CD14-positive monocyte (primary cell): ENCODE results near the gene EEIG1. TPM values are rescaled to one million over a fixed set of nuclear protein-coding genes. Genes with fewer than 3 reads are reported as not detected.

Source experiments
- DNase-seq, 3 donors: peaks; one replicate each; pipeline ENCODE4 v3.0.0-alpha.2; 2011 to 2022
- H2AFZ ChIP-seq: 2 replicates; pipeline ENCODE4 v1.6.0; 2012; ENCODE audit warnings: mild to moderate bottlenecking, low read depth, low read length, inconsistent platforms; ENCODE audit not compliant: insufficient read depth, poor library complexity, severe bottlenecking
- H3K27ac ChIP-seq, 2 donors: 1 replicate in 1 of 2; 2 replicates in 1 of 2; pipeline ENCODE4 v1.5.1; 2012 to 2013; ENCODE audit warnings: low read length in 2 of 2, control low read depth in 1 of 2, inconsistent platforms in 1 of 2, low read depth in 1 of 2, mild to moderate bottlenecking in 1 of 2
- H3K27me3 ChIP-seq, 2 donors: one replicate each; pipeline versions ENCODE4 v1.6.0 to v1.6.1; 2011 to 2013; ENCODE audit warnings: low read length in 2 of 2; ENCODE audit not compliant: control insufficient read depth in 2 of 2, insufficient read depth in 2 of 2
- H3K36me3 ChIP-seq, 2 donors: replicated peaks in 1 of 2; 1 replicate in 1 of 2; 2 replicates in 1 of 2; pipeline versions ENCODE4 v1.5.1 to v1.6.1; 2012 to 2013; ENCODE audit warnings: low read length in 2 of 2, control low read depth in 1 of 2, inconsistent platforms in 1 of 2, mild to moderate bottlenecking in 1 of 2; ENCODE audit not compliant: insufficient read depth in 2 of 2, control insufficient read depth in 1 of 2
- H3K4me1 ChIP-seq, 2 donors: 1 replicate in 1 of 2; 2 replicates in 1 of 2; pipeline versions ENCODE4 v1.5.1 to v1.6.1; 2012 to 2013; ENCODE audit warnings: low read length in 2 of 2, control low read depth in 1 of 2, inconsistent platforms in 1 of 2, mild to moderate bottlenecking in 1 of 2, moderate library complexity in 1 of 2; ENCODE audit not compliant: insufficient read depth in 2 of 2, control insufficient read depth in 1 of 2
- H3K4me2 ChIP-seq: replicated peaks from 2 replicates; pipeline ENCODE3; 2012; ENCODE audit warnings: low read length, moderate library complexity, mild to moderate bottlenecking; ENCODE audit not compliant: poor library complexity, severe bottlenecking; ENCODE audit errors: extremely low read depth
- H3K4me3 ChIP-seq, 3 experiments: fragments of 200-600 bp in 1 of 3; sonication (generic) in 1 of 3; replicated peaks in 1 of 3; 1 replicate in 2 of 3; 2 replicates in 1 of 3; pipeline ENCODE4 v1.5.1; 2011 to 2013; ENCODE audit warnings: low read length in 3 of 3, mild to moderate bottlenecking in 3 of 3, control low read depth in 2 of 3, low read depth in 2 of 3, inconsistent platforms in 1 of 3, moderate library complexity in 1 of 3
- H3K79me2 ChIP-seq: 2 replicates; pipeline ENCODE4 v1.6.0; 2012; ENCODE audit warnings: mild to moderate bottlenecking, control low read depth, inconsistent platforms, low read length, moderate library complexity; ENCODE audit not compliant: insufficient read depth
- H3K9ac ChIP-seq: 2 replicates; pipeline ENCODE4 v1.6.0; 2017; ENCODE audit warnings: low read length, mild to moderate bottlenecking; ENCODE audit not compliant: insufficient read depth, poor library complexity, severe bottlenecking
- H3K9me3 ChIP-seq, 2 donors: replicated peaks in 1 of 2; 1 replicate in 1 of 2; 2 replicates in 1 of 2; pipeline versions ENCODE4 v1.5.1 to v1.6.1; 2012 to 2013; ENCODE audit warnings: low read length in 2 of 2, control low read depth in 1 of 2; ENCODE audit not compliant: control insufficient read depth in 1 of 2, insufficient read depth in 1 of 2
- H4K20me1 ChIP-seq: 2 replicates; pipeline ENCODE4 v1.6.0; 2012; ENCODE audit warnings: mild to moderate bottlenecking, low read length, control low read depth, moderate library complexity; ENCODE audit not compliant: insufficient read depth
- H3K27ac Mint-ChIP-seq, 7 donors: one replicate each; pipeline ENCODE4 v1.8.0; 2020; ENCODE audit warnings: mild to moderate bottlenecking in 7 of 7, mixed read lengths in 7 of 7, moderate library complexity in 6 of 7, inconsistent platforms in 2 of 7
- H3K27me3 Mint-ChIP-seq, 3 donors: one replicate each; pipeline ENCODE4 v1.8.0; 2021 to 2022; ENCODE audit warnings: low read depth in 3 of 3, mild to moderate bottlenecking in 3 of 3, mixed read lengths in 3 of 3, moderate library complexity in 3 of 3, inconsistent platforms in 1 of 3
- H3K36me3 Mint-ChIP-seq, 2 donors: one replicate each; pipeline ENCODE4 v1.8.0; 2020; ENCODE audit warnings: mixed read lengths in 2 of 2, inconsistent platforms in 1 of 2, mild to moderate bottlenecking in 1 of 2
- H3K4me1 Mint-ChIP-seq: one replicate; pipeline ENCODE4 v1.8.0; 2020; ENCODE audit warnings: mild to moderate bottlenecking, mixed read lengths
- H3K4me3 Mint-ChIP-seq, 2 donors: one replicate each; pipeline ENCODE4 v1.8.0; 2020; ENCODE audit warnings: mild to moderate bottlenecking in 2 of 2, mixed read lengths in 2 of 2, moderate library complexity in 1 of 2
- H3K9me3 Mint-ChIP-seq, 7 donors: one replicate each; pipeline ENCODE4 v1.8.0; 2020 to 2022; ENCODE audit warnings: mixed read lengths in 7 of 7, mild to moderate bottlenecking in 6 of 7, moderate library complexity in 6 of 7, inconsistent platforms in 2 of 7
- CTCF ChIP-seq: fragments of 200-600 bp; IDR thresholded peaks from one replicate; pipeline ENCODE4 v1.8.0; 2022; ENCODE audit warnings: antibody characterized with exemption, mild to moderate bottlenecking
- WGBS: methylation state at CpG from one replicate; pipeline ENCODE4 v1.1.5; 2013; ENCODE audit warnings: missing lambda C conversion rate; ENCODE audit not compliant: insufficient coverage; 5-methylcytosine and 5-hydroxymethylcytosine counted together
- intact Hi-C, 2 donors: fragments of 100-400 bp; cut with micrococcal nuclease; formaldehyde crosslinking; loops; one replicate each; pipeline versions ENCODE4 v1.15.0 to v1.15.1; 2023
- polyA plus RNA-seq, 3 donors: library from polyadenylated mRNA; depleted of rRNA in 1 of 3; unstranded in 2 of 3; stranded (reverse) in 1 of 3; fragments of 300-500 nt in 2 of 3; fragments of >200 nt in 1 of 3; fragmentation: Illumina TruSeq in 2 of 3; gene quantifications; 1 replicate in 2 of 3; 2 replicates in 1 of 3; pipeline ENCODE4 v1.2.3, GENCODE V29; 2012 to 2021

EEIG1 gene
- polyA plus RNA-seq, 3 donors: 0.86 to 2.3 (median 2.1) TPM

- H3K4me3 ChIP-seq: no peak overlapping the region
- intact Hi-C loops: no loop called here
- no peaks in the 10 kb centered on the region for H3K36me3 Mint-ChIP-seq
These were observed 20.2 kb downstream of the EEIG1 start for GRCh38 chr9:127960410-127961154.

GRCh38 chr9:127959841-127960409, 20.9 kb downstream of the EEIG1 start:
- no peaks in the 10 kb centered on the region for H3K9me3 ChIP-seq
- intact Hi-C loops: no loop called here
- TF ChIP-seq CTCF: no peak
- H3K27ac ChIP-seq: no peak overlapping the region
- Mint-ChIP-seq H3K4me3 (no peak overlapping the region), H3K9me3 (peaks cover 0 to 4% (median 0%) of the 10 kb centered on the region in 7 donors), H3K4me1 (peaks cover 8% of the 10 kb centered on the region), H3K27ac (no peak overlapping the region), H3K27me3 (peaks cover 2 to 5% (median 4%) of the 10 kb centered on the region in 3 donors), H3K36me3 (no peaks in the 10 kb centered on the region)
- no peak overlapping the region for H3K4me3 ChIP-seq
- H2AFZ ChIP-seq: no peak overlapping the region
- DNase-seq: no peak
- no peaks in the 10 kb centered on the region for H3K27me3 ChIP-seq
- H3K4me1 ChIP-seq: peaks cover 0 to 7% of the 10 kb centered on the region in 2 donors
- H3K36me3 ChIP-seq: no peaks in the 10 kb centered on the region
- no peak overlapping the region for H3K9ac ChIP-seq
- H3K79me2 ChIP-seq: no peaks in the 10 kb centered on the region
- no peak overlapping the region for H3K4me2 ChIP-seq
- WGBS: 96% methylated on average over 2 of the region's 2 CpGs
- no peaks in the 10 kb centered on the region for H4K20me1 ChIP-seq

More at GRCh38 chr9:127960410-127961154, 20.2 kb downstream of the EEIG1 start:
- WGBS: 82% methylated on average over 8 of the region's 11 CpGs
- no peak overlapping the region for H3K4me2 ChIP-seq
- H3K27me3 Mint-ChIP-seq: peaks cover 2 to 5% (median 4%) of the 10 kb centered on the region in 3 donors
- no peak overlapping the region for H3K27ac ChIP-seq
- peaks cover 0 to 4% (median 0%) of the 10 kb centered on the region in 7 donors for H3K9me3 Mint-ChIP-seq
- H3K9ac ChIP-seq: no peak overlapping the region
- no peaks in the 10 kb centered on the region for H3K9me3 ChIP-seq
- H3K36me3 ChIP-seq: no peaks in the 10 kb centered on the region
- no peaks in the 10 kb centered on the region for H3K27me3 ChIP-seq
- no peak overlapping the region for H3K4me3 Mint-ChIP-seq
- TF ChIP-seq CTCF: no peak
- no peaks in the 10 kb centered on the region for H3K79me2 ChIP-seq
- H3K4me1 ChIP-seq: peaks cover 5 to 10% of the 10 kb centered on the region in 2 donors
- H3K4me1 Mint-ChIP-seq: peaks cover 11% of the 10 kb centered on the region
- no peak for DNase-seq
- H3K27ac Mint-ChIP-seq: no peak overlapping the region
- H2AFZ ChIP-seq: no peak overlapping the region
- H4K20me1 ChIP-seq: no peaks in the 10 kb centered on the region
